Vagina (tissue), 2 donors: ENCODE measurements around the gene CSTF3. TPM values are rescaled to one million over a fixed set of nuclear protein-coding genes. Genes with fewer than 3 reads are reported as not detected.

Source experiments
- DNase-seq, 2 donors: peaks; one replicate each; pipeline ENCODE4 v3.0.0-alpha.2; 2017; ENCODE audit errors: extremely low spot score in 2 of 2
- H3K27ac ChIP-seq: fragments of 200-600 bp; sonication (generic); one replicate; pipeline ENCODE4 v1.5.1; 2019
- H3K27me3 ChIP-seq: fragments of 200-600 bp; sonication (generic); one replicate; pipeline ENCODE4 v1.5.1; 2019
- H3K36me3 ChIP-seq, 2 donors: fragments of 200-600 bp; sonication (generic); one replicate each; pipeline ENCODE4 v1.5.1; 2017 to 2019
- H3K4me1 ChIP-seq: fragments of 200-600 bp; sonication (generic); one replicate; pipeline ENCODE4 v1.5.1; 2019
- H3K4me3 ChIP-seq, 2 donors: fragments of 200-600 bp; sonication (generic); 1 replicate in 1 of 2; 2 replicates in 1 of 2; pipeline ENCODE4 v1.5.1; 2016 to 2019
- H3K9me3 ChIP-seq: fragments of 200-600 bp; sonication (generic); one replicate; pipeline ENCODE4 v1.5.1; 2019
- CTCF ChIP-seq, 3 experiments: fragments of 450-650 bp in 2 of 3; fragments of 200-600 bp in 1 of 3; sonication (generic) in 1 of 3; IDR thresholded peaks; one replicate each; pipeline ENCODE4 v1.5.1; 2017 to 2019; ENCODE audit warnings: antibody characterized with exemption in 3 of 3, mild to moderate bottlenecking in 2 of 3, moderate library complexity in 2 of 3
- POLR2A ChIP-seq, 2 donors: fragments of 450-650 bp; IDR thresholded peaks; one replicate each; pipeline ENCODE4 v1.6.1; 2017; ENCODE audit warnings: antibody characterized with exemption in 2 of 2, mild to moderate bottlenecking in 2 of 2, moderate library complexity in 2 of 2
- POLR2AphosphoS5 ChIP-seq, 2 donors: sonication (generic); formaldehyde crosslinking; IDR thresholded peaks; one replicate each; pipeline ENCODE4 v1.9.0; 2017; ENCODE audit warnings: antibody characterized with exemption in 2 of 2, mild to moderate bottlenecking in 2 of 2, low read depth in 1 of 2; ENCODE audit not compliant: insufficient read depth in 1 of 2
- intact Hi-C: fragments of 100-400 bp; cut with DNase I; formaldehyde crosslinking; loops from one replicate; pipeline ENCODE4 v1.15.1; 2023
- total RNA-seq: library from RNA; depleted of rRNA; stranded (reverse); fragments of >200 nt; gene quantifications from one replicate; pipeline ENCODE4 v1.2.3, GENCODE V29; 2016

The CSTF3 gene
- total RNA-seq, 1 donor from 2014 or later, result 13.3 TPM

DNA sequence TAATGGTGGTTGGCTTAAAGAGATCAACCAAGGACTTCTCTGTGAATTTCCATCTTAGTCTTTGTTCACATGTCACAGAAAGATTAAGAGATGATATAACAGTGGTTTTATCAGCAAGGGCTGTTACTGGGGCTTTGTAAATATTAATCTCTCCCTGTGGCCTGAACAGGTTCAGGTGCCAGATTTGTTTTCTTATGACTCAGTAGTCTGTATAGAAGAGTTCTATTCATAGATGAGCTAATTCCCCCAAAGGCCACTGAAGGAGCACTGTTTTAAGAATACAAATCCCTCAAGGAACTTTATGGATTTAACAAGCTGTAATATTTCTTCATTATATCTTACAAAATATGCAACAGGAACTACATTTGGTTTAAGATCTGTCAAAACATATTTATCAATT lies 71.5 kb downstream of the CSTF3 start:
- intact Hi-C loops, result no loop called here
- peaks cover 0 to 18% of the 10 kb centered on the region in 2 donors for H3K36me3 ChIP-seq
- H3K27me3 ChIP-seq, result no peaks in the 10 kb centered on the region
- DNase-seq, result no peak
- H3K4me1 ChIP-seq, result no peaks in the 10 kb centered on the region
- no peaks in the 10 kb centered on the region for H3K9me3 ChIP-seq
- no peak for TF ChIP-seq POLR2AphosphoS5 (IDR thresholded peaks at IDR 0.05; ENCODE audit: insufficient read depth in 1 of 2, low read depth in 1 of 2)
- no peak for TF ChIP-seq POLR2A (IDR thresholded peaks at IDR 0.05)
- TF ChIP-seq CTCF (IDR thresholded peaks at IDR 0.05), result no peak
- H3K27ac ChIP-seq, result no peak overlapping the region
- H3K4me3 ChIP-seq, result no peak overlapping the region

GRCh38 chr11:33086017-33086416 lies 75.3 kb downstream of the CSTF3 start:
- H3K4me3 ChIP-seq, result no peak overlapping the region
- H3K27me3 ChIP-seq, result no peaks in the 10 kb centered on the region
- no peaks in the 10 kb centered on the region for H3K9me3 ChIP-seq
- no peak for TF ChIP-seq CTCF (IDR thresholded peaks at IDR 0.05)
- no peak overlapping the region for H3K27ac ChIP-seq
- DNase-seq, result no peak
- no peaks in the 10 kb centered on the region for H3K4me1 ChIP-seq
- H3K36me3 ChIP-seq, result peaks cover 0 to 32% of the 10 kb centered on the region in 2 donors
- intact Hi-C loops, result no loop called here

GRCh38 chr11:33083918-33084317 lies 77.4 kb downstream of the CSTF3 start:
- no peak for DNase-seq
- intact Hi-C loops, result no loop called here
- Histone ChIP-seq H3K4me3 (no peak overlapping the region), H3K4me1 (no peaks in the 10 kb centered on the region), H3K27ac (no peak overlapping the region), H3K36me3 (peaks cover 0 to 42% of the 10 kb centered on the region in 2 donors), H3K9me3 (no peaks in the 10 kb centered on the region), H3K27me3 (no peaks in the 10 kb centered on the region)
- TF ChIP-seq CTCF (IDR thresholded peaks at IDR 0.05) (no peak), POLR2A (IDR thresholded peaks at IDR 0.05) (no peak), POLR2AphosphoS5 (IDR thresholded peaks at IDR 0.05; ENCODE audit: insufficient read depth in 1 of 2, low read depth in 1 of 2) (no peak)

DNA sequence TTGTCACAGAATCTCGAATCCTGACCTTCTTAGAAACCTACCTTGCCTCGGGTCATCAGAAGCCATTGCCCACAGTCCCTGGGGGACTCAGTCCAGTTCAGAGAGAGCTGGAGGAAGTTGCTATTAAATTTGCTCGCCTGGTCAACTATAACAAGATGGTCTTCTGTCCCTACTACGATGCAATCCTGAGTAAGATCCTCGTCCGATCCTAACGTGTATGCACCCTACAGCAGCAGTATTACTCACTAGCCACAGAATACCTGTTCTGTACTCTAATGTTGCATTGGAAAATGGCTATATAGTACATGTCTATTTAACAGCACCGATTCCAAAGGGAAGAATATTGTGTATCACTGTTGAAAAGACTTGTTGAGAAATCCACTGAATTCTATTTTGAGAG lies 88.8 kb downstream of the CSTF3 start:
- no peak for TF ChIP-seq POLR2A (IDR thresholded peaks at IDR 0.05)
- no peak for TF ChIP-seq POLR2AphosphoS5 (IDR thresholded peaks at IDR 0.05; ENCODE audit: insufficient read depth in 1 of 2, low read depth in 1 of 2)
- no peak for TF ChIP-seq CTCF (IDR thresholded peaks at IDR 0.05)
- intact Hi-C loops, result no loop called here
- H3K4me3 ChIP-seq, result no peak overlapping the region
- H3K36me3 ChIP-seq, result peaks cover 0 to 72% of the 10 kb centered on the region in 2 donors
- no peak for DNase-seq
- H3K27ac ChIP-seq, result no peak overlapping the region
- no peaks in the 10 kb centered on the region for H3K4me1 ChIP-seq
- no peaks in the 10 kb centered on the region for H3K9me3 ChIP-seq
- no peaks in the 10 kb centered on the region for H3K27me3 ChIP-seq

DNA sequence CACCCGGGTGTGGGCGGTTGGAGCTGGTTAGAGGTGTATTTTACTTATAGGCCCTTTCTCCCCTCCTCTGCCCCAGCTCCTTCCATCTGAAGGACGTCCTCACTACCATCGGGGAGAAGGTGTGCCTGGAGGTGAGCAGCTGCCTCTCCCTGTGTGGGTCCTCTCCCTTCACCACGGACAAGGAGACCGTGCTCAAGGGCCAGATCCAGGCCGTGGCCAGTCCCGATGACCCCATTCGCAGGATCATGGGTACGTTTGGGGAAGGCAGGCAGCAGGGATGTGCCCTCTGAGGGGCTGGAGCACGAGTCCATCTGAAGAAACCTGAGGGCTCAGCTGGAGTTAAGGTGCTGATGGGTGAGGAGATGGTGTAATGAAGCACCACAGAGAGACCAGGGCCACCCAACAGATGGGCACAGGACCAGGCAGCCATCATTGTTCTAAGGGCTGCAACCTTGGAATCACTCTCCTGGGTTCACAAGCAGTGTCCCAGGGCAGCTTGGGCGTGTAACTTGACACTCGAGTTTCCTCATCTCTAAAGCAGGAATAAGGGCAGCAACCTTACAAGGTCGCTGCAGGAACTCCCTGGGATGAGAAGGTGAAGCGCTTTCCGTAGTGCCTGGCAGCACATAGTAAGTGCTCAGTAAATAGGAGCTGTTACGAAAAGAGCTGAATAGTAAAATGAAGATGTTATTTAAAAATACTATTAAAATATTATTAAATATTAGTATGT lies 92.5 kb downstream of the CSTF3 start:
- H3K4me1 ChIP-seq, result peaks cover 18% of the 10 kb centered on the region
- H3K36me3 ChIP-seq, result peaks cover 0 to 60% of the 10 kb centered on the region in 2 donors
- no peak for DNase-seq
- no peaks in the 10 kb centered on the region for H3K9me3 ChIP-seq
- TF ChIP-seq CTCF (IDR thresholded peaks at IDR 0.05) (no peak), POLR2A (IDR thresholded peaks at IDR 0.05) (no peak), POLR2AphosphoS5 (IDR thresholded peaks at IDR 0.05; ENCODE audit: insufficient read depth in 1 of 2, low read depth in 1 of 2) (no peak)
- H3K4me3 ChIP-seq, result no peak overlapping the region
- intact Hi-C loops, result loop anchor here (5.0 kb wide), 1 partner anchor 106 kb away; no protein-coding TSS in a partner anchor
- H3K27me3 ChIP-seq, result no peaks in the 10 kb centered on the region
- no peak overlapping the region for H3K27ac ChIP-seq
